ENCODE results near the gene TEDC1.

The TEDC1 gene

DNA sequence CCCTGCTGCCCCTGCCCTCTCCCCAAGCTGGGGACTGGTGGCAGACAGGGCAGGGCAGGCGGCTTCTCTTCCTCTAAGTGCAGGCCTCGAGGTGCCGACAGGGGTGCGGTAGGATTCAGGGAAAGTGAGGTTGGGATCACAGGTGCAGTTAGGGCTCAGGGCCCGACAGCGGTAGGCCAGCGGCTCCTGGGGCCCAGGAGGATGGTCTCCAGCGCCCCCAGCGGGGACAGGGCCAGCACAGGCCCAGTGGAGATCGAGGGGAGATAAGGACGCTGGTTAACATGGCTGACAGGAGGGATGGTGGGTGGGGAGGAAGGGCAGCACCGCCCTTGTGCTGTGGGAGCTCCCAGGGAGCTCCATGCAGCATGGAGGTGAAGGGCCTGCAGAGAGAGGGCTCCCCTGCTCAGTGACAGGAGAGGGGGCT, 5.3 kb upstream of the TEDC1 start:
- Histone ChIP-seq H3K9me3 (replicated peaks; ENCODE audit: insufficient read depth, low read length) (no peaks in the 10 kb centered on the region), H3K79me2 (ENCODE audit: low read length) (peaks cover 16% of the 10 kb centered on the region), H4K20me1 (ENCODE audit: insufficient read depth, low read length) (no peaks in the 10 kb centered on the region), H2AFZ (ENCODE audit: low read length) (no peak overlapping the region), H3K4me3 (ENCODE audit: low read length) (no peak overlapping the region), H3K27ac (ENCODE audit: low read length) (no peak overlapping the region), H3K36me3 (replicated peaks; ENCODE audit: insufficient read depth, low read length) (no peaks in the 10 kb centered on the region), H3F3A (ENCODE audit: insufficient read depth, low read length) (peaks cover 8% of the 10 kb centered on the region; the same call in 1 of the 2 replicates), H3K4me1 (ENCODE audit: low read length) (peaks cover 17% of the 10 kb centered on the region; the same call in 1 of the 2 replicates), H3K9me2 (replicated peaks; ENCODE audit: insufficient read depth, low read length) (no peaks in the 10 kb centered on the region), H3K27me3 (replicated peaks; ENCODE audit: insufficient read depth, low read length) (peaks cover 10% of the 10 kb centered on the region; the same call in 1 of the 2 replicates), H3K9ac (ENCODE audit: low read length) (no peak overlapping the region), H3K4me2 (ENCODE audit: low read depth, low read length) (no peak overlapping the region)
- DNase-seq = no peak
- TF ChIP-seq EZH2 (optimal IDR thresholded peaks at IDR 0.05; ENCODE audit: low read depth, low read length) (no peak), EZH2phosphoT487 (IDR thresholded peaks at IDR 0.05; ENCODE audit: low read length) (no peak)
- TF ChIP-seq, protein P1, sequence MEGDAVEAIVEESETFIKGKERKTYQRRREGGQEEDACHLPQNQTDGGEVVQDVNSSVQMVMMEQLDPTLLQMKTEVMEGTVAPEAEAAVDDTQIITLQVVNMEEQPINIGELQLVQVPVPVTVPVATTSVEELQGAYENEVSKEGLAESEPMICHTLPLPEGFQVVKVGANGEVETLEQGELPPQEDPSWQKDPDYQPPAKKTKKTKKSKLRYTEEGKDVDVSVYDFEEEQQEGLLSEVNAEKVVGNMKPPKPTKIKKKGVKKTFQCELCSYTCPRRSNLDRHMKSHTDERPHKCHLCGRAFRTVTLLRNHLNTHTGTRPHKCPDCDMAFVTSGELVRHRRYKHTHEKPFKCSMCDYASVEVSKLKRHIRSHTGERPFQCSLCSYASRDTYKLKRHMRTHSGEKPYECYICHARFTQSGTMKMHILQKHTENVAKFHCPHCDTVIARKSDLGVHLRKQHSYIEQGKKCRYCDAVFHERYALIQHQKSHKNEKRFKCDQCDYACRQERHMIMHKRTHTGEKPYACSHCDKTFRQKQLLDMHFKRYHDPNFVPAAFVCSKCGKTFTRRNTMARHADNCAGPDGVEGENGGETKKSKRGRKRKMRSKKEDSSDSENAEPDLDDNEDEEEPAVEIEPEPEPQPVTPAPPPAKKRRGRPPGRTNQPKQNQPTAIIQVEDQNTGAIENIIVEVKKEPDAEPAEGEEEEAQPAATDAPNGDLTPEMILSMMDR (IDR thresholded peaks at IDR 0.05; ENCODE audit: low read length) = peak; percentile 17; the same call in 1 of the 2 replicates

DNA sequence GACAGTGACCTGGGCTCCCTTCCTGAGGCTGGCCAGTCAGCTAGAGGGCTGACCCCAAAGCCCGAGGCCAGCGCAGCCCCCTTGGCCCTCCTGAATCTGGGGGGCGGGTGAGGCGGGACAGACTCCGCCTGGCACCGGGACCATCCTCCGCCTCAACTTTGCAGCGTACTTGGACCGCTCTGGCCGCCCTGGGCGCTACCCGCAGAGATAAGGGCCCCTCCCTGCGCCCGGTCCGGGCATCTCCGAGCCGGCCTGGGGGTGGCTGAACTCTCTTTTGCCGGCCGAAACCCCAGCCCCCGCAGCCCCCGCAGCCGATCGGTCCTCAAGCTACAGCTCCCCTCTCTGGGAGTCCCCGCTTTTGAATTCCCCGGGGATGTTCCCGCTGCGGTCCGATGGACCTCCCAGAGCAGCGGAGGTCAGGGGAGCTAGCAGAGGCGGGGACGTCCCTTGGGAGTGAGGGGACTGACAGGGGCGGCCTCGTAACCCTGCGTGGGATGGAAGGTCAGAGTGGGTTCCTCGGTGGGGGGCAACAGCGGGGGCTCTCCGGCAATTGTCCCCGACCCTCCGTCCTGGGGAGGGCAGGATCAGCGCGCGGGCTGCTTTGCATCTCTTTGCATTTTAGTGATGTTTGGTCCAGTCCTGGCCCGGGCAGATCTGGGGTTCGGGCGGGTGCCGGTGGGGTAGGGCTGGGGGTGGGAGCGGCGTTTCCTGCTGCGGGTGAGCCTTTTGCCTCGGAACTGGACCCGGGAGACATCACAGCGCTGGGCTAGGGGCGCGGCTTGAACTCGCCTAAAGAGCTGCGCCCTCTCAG, 4.7 kb upstream of the TEDC1 start, which contains the start of gene CRIP1:
Gene CRIP1 (plus strand): TSS at position 724 of the 811 bp plus-strand sequence. CDS start 374 bp downstream, outside the sequence.
- no peaks in the 10 kb centered on the region for H3K9me3 ChIP-seq (replicated peaks; ENCODE audit: insufficient read depth, low read length)
- no peak for DNase-seq
- H2AFZ ChIP-seq (ENCODE audit: low read length) = peak within 1 kb of the TSS; percentile 62
- H3K9ac ChIP-seq (ENCODE audit: low read length) = peak within 1 kb of the TSS; percentile 77
- H3K27me3 ChIP-seq (replicated peaks; ENCODE audit: insufficient read depth, low read length) = peaks cover 10% of the 10 kb centered on the region; the same call in 1 of the 2 replicates
- H4K20me1 ChIP-seq (ENCODE audit: insufficient read depth, low read length) = no peaks in the 10 kb centered on the region
- H3K36me3 ChIP-seq (replicated peaks; ENCODE audit: insufficient read depth, low read length) = no peaks in the 10 kb centered on the region
- peak within 1 kb of the TSS; percentile 66; the same call in 1 of the 2 replicates for H3K27ac ChIP-seq (ENCODE audit: low read length)
- peak within 1 kb of the TSS; percentile 87 for H3K4me3 ChIP-seq (ENCODE audit: low read length)
- H3K4me1 ChIP-seq (ENCODE audit: low read length) = peaks cover 17% of the 10 kb centered on the region; the same call in 1 of the 2 replicates
- no peak for TF ChIP-seq EZH2phosphoT487 (IDR thresholded peaks at IDR 0.05; ENCODE audit: low read length)
- TF ChIP-seq, protein P1 (IDR thresholded peaks at IDR 0.05; ENCODE audit: low read length) = no peak
- no peak for TF ChIP-seq EZH2 (optimal IDR thresholded peaks at IDR 0.05; ENCODE audit: low read depth, low read length)
- peak within 1 kb of the TSS; percentile 87 for H3K4me2 ChIP-seq (ENCODE audit: low read depth, low read length)
- no peaks in the 10 kb centered on the region for H3K9me2 ChIP-seq (replicated peaks; ENCODE audit: insufficient read depth, low read length)
- H3F3A ChIP-seq (ENCODE audit: insufficient read depth, low read length) = peaks cover 8% of the 10 kb centered on the region; the same call in 1 of the 2 replicates
- H3K79me2 ChIP-seq (ENCODE audit: low read length) = peaks cover 16% of the 10 kb centered on the region

DNA sequence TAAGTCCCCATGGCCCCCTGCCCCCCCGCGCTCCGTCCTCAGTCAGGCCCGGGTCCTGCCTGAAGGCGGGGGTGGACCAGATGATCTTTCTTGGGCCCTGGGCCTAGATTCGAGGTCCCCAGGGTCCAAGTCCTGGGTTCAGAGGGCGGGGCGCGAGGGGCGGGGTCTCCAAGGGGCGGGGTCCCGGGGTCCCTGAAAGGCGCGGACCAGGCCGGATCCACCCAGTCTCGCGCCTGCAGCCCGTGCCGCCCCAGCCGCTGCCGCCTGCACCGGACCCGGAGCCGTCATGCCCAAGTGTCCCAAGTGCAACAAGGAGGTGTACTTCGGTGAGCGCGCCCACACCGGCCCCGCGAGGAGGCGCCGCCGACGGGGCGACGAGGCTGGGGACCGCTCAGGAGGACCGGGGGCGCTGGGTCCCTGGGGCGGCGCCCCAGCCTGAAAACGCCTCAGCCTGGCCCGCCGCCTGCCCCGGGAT, 4.0 kb upstream of the TEDC1 start:
- H2AFZ ChIP-seq (ENCODE audit: low read length) = peak overlapping the region; percentile 62; the same call in 1 of the 2 replicates
- no peak for DNase-seq
- peak overlapping the region; percentile 87 for H3K4me2 ChIP-seq (ENCODE audit: low read depth, low read length)
- H3K9me2 ChIP-seq (replicated peaks; ENCODE audit: insufficient read depth, low read length) = no peaks in the 10 kb centered on the region
- H3K9ac ChIP-seq (ENCODE audit: low read length) = peak overlapping the region; percentile 77
- peak overlapping the region; percentile 87 for H3K4me3 ChIP-seq (ENCODE audit: low read length)
- no peaks in the 10 kb centered on the region for H3K9me3 ChIP-seq (replicated peaks; ENCODE audit: insufficient read depth, low read length)
- peaks cover 21% of the 10 kb centered on the region for H3K79me2 ChIP-seq (ENCODE audit: low read length)
- H3K27me3 ChIP-seq (replicated peaks; ENCODE audit: insufficient read depth, low read length) = peaks cover 10% of the 10 kb centered on the region; the same call in 1 of the 2 replicates
- no peaks in the 10 kb centered on the region for H3K36me3 ChIP-seq (replicated peaks; ENCODE audit: insufficient read depth, low read length)
- 0 out of 2 replicates have a peak, but pooled peaks cover 3% of the 10 kb centered on the region for H4K20me1 ChIP-seq (ENCODE audit: insufficient read depth, low read length)
- H3F3A ChIP-seq (ENCODE audit: insufficient read depth, low read length) = peaks cover 8% of the 10 kb centered on the region; the same call in 1 of the 2 replicates
- peaks cover 20% of the 10 kb centered on the region for H3K4me1 ChIP-seq (ENCODE audit: low read length)
- TF ChIP-seq EZH2 (optimal IDR thresholded peaks at IDR 0.05; ENCODE audit: low read depth, low read length) (no peak), EZH2phosphoT487 (IDR thresholded peaks at IDR 0.05; ENCODE audit: low read length) (no peak)
- TF ChIP-seq, protein P1 (IDR thresholded peaks at IDR 0.05; ENCODE audit: low read length) = no peak
- H3K27ac ChIP-seq (ENCODE audit: low read length) = peak overlapping the region; percentile 66; the same call in 1 of the 2 replicates
